ENCODE data around the gene UNCX. TPM values are rescaled to one million over a fixed set of nuclear protein-coding genes. Genes with fewer than 3 reads are reported as not detected.
"Not testable (repeated sequence)": the region's sequence is repeated elsewhere in the genome, so short reads cannot be mapped to it uniquely, and the experiment has no call there.

The UNCX gene
- polyA plus RNA-seq (ENCODE audit: insufficient read length in 3 of 3), result 10 to 100 TPM in 2 of 3 donors, 1 to 10 TPM in 1; 9.3 to 14.9 (median 12.6) TPM
- long read RNA-seq, donor 1, partial matches to known transcripts, result 9 of 13 reads
- long read RNA-seq, donor 1, other reads (novel, unspliced or antisense), result 0 of 13 reads
- long read RNA-seq, donor 2, transcript UNCX-201 (3 exons, 2,048 nt), result major isoform, 9 of 9 reads
- long read RNA-seq, donor 2, partial matches to known transcripts, result 0 of 9 reads
- long read RNA-seq, donor 2, other reads (novel, unspliced or antisense), result 0 of 9 reads
- long read RNA-seq, donor 3, transcript UNCX-201 (3 exons, 2,048 nt), result major isoform, 7 of 7 reads
- long read RNA-seq, donor 3, partial matches to known transcripts, result 0 of 7 reads
- long read RNA-seq, donor 3, other reads (novel, unspliced or antisense), result 0 of 7 reads
- long read RNA-seq, donor 4, transcript UNCX-201 (3 exons, 2,048 nt), result major isoform, 5 of 5 reads
- long read RNA-seq, donor 4, partial matches to known transcripts, result 0 of 5 reads
- long read RNA-seq, donor 4, other reads (novel, unspliced or antisense), result 0 of 5 reads
- long read RNA-seq, donor 5, result 0 reads
- long read RNA-seq, donor 6, transcript UNCX-201 (3 exons, 2,048 nt), result major isoform, 9 of 9 reads
- long read RNA-seq, donor 6, partial matches to known transcripts, result 0 of 9 reads
- long read RNA-seq, donor 6, other reads (novel, unspliced or antisense), result 0 of 9 reads
- long read RNA-seq, donor 7, transcript UNCX-201 (3 exons, 2,048 nt), result major isoform, 8 of 8 reads
- long read RNA-seq, donor 7, partial matches to known transcripts, result 0 of 8 reads
- long read RNA-seq, donor 7, other reads (novel, unspliced or antisense), result 0 of 8 reads
- long read RNA-seq, donor 8, result 0 reads
- long read RNA-seq, donor 9, partial matches to known transcripts, result 0 of 3 reads
- long read RNA-seq, donor 9, other reads (novel, unspliced or antisense), result 0 of 3 reads
- long read RNA-seq, donor 10, transcript UNCX-201 (3 exons, 2,048 nt), result major isoform, 7 of 15 reads
- long read RNA-seq, donor 10, partial matches to known transcripts, result 8 of 15 reads
- long read RNA-seq, donor 10, other reads (novel, unspliced or antisense), result 0 of 15 reads
- long read RNA-seq, donor 11, transcript UNCX-201 (3 exons, 2,048 nt), result major isoform, 13 of 13 reads
- long read RNA-seq, donor 11, partial matches to known transcripts, result 0 of 13 reads
- long read RNA-seq, donor 11, other reads (novel, unspliced or antisense), result 0 of 13 reads
- long read RNA-seq, donor 12, partial matches to known transcripts, result 0 of 2 reads
- long read RNA-seq, donor 12, other reads (novel, unspliced or antisense), result 0 of 2 reads
- long read RNA-seq, donor 13, result 0 reads
- long read RNA-seq, donor 14, transcript UNCX-201 (3 exons, 2,048 nt), result major isoform, 13 of 13 reads
- long read RNA-seq, donor 14, partial matches to known transcripts, result 0 of 13 reads
- long read RNA-seq, donor 14, other reads (novel, unspliced or antisense), result 0 of 13 reads
- long read RNA-seq, donor 15, transcript UNCX-201 (3 exons, 2,048 nt), result major isoform, 7 of 7 reads
- long read RNA-seq, donor 15, partial matches to known transcripts, result 0 of 7 reads
- long read RNA-seq, donor 15, other reads (novel, unspliced or antisense), result 0 of 7 reads
- long read RNA-seq, donor 16, transcript UNCX-201 (3 exons, 2,048 nt), result major isoform, 50 of 55 reads
- long read RNA-seq, donor 16, partial matches to known transcripts, result 5 of 55 reads
- long read RNA-seq, donor 16, other reads (novel, unspliced or antisense), result 0 of 55 reads

- DNase-seq (ENCODE audit: extremely low read depth in 1 of 11, low read depth in 9 of 11, low spot score in 4 of 11), result no peak
Observed at GRCh38 chr7:1232623-1233332, at the start of gene UNCX. UNCX (plus strand) TSS chr7:1232872; CDS start chr7:1233018, 146 bp downstream.

GRCh38 chr7:1187127-1187526 lies 45.5 kb upstream of the UNCX start:
- DNase-seq (ENCODE audit: extremely low read depth in 1 of 11, low read depth in 9 of 11, low spot score in 4 of 11), result no peak

GRCh38 chr7:1188720-1189294 lies 43.9 kb upstream of the UNCX start:
- DNase-seq (ENCODE audit: extremely low read depth in 1 of 11, low read depth in 9 of 11, low spot score in 4 of 11), result no peak

- no peak for DNase-seq (ENCODE audit: extremely low read depth in 1 of 11, low read depth in 9 of 11, low spot score in 4 of 11)
Observed at GRCh38 chr7:1189986-1190772, 42.5 kb upstream of the UNCX start.

- peak in 4 of 11 donors; percentile 46 to 66 (median 62) for DNase-seq (ENCODE audit: extremely low read depth in 1 of 11, low read depth in 9 of 11, low spot score in 4 of 11)
Observed at GRCh38 chr7:1192171-1192676, 40.4 kb upstream of the UNCX start.

- peak in 6 of 11 donors; percentile 36 to 72 (median 53) for DNase-seq (ENCODE audit: extremely low read depth in 1 of 11, low read depth in 9 of 11, low spot score in 4 of 11)
Observed at GRCh38 chr7:1193593-1194424, 38.9 kb upstream of the UNCX start.

GRCh38 chr7:1196441-1196840 lies 36.2 kb upstream of the UNCX start:
- not testable (repeated sequence) for DNase-seq (ENCODE audit: extremely low read depth in 1 of 11, low read depth in 9 of 11, low spot score in 4 of 11)

GRCh38 chr7:1196950-1197349 lies 35.7 kb upstream of the UNCX start:
- DNase-seq (ENCODE audit: extremely low read depth in 1 of 11, low read depth in 9 of 11, low spot score in 4 of 11), result no peak

- DNase-seq (ENCODE audit: extremely low read depth in 1 of 11, low read depth in 9 of 11, low spot score in 4 of 11), result no peak
Observed at GRCh38 chr7:1197997-1198625, 34.6 kb upstream of the UNCX start.

- DNase-seq (ENCODE audit: extremely low read depth in 1 of 11, low read depth in 9 of 11, low spot score in 4 of 11), result no peak
Observed at GRCh38 chr7:1200045-1200444, 32.6 kb upstream of the UNCX start.

GRCh38 chr7:1201916-1202315 lies 30.8 kb upstream of the UNCX start:
- no peak for DNase-seq (ENCODE audit: extremely low read depth in 1 of 11, low read depth in 9 of 11, low spot score in 4 of 11)

- not testable (repeated sequence) for DNase-seq (ENCODE audit: extremely low read depth in 1 of 11, low read depth in 9 of 11, low spot score in 4 of 11)
Observed at GRCh38 chr7:1202914-1203313, 29.8 kb upstream of the UNCX start.

GRCh38 chr7:1204460-1205140 lies 28.1 kb upstream of the UNCX start:
- no peak for DNase-seq (ENCODE audit: extremely low read depth in 1 of 11, low read depth in 9 of 11, low spot score in 4 of 11)

- not testable (repeated sequence) for DNase-seq (ENCODE audit: extremely low read depth in 1 of 11, low read depth in 9 of 11, low spot score in 4 of 11)
Observed at GRCh38 chr7:1205742-1206141, 26.9 kb upstream of the UNCX start.
